GM12878 (cell line): ENCODE data around the gene FSTL4.

ENCODE experiments used
- CBX3 ChIP-seq: fragments of 200-600 bp; sonication (generic); IDR thresholded peaks from 2 replicates; pipeline ENCODE4 v1.6.1; 2016; ENCODE audit warnings: low read depth, borderline replicate concordance
- CHD4 ChIP-seq: fragments of 200-600 bp; sonication (generic); IDR thresholded peaks from 2 replicates; pipeline ENCODE4 v1.6.1; 2016; ENCODE audit warnings: mild to moderate bottlenecking
- EED ChIP-seq: sonication (generic); IDR thresholded peaks from 2 replicates; pipeline ENCODE4 v1.6.1; 2016; ENCODE audit warnings: antibody characterized with exemption, low read depth
- EGR1 ChIP-seq, 2 experiments: IDR thresholded peaks; 1 replicate in 1 of 2; 2 replicates in 1 of 2; pipeline ENCODE4 v1.6.1; 2011 to 2012; ENCODE audit warnings: low read depth in 2 of 2, low read length in 2 of 2, borderline replicate concordance in 1 of 2, mild to moderate bottlenecking in 1 of 2, moderate library complexity in 1 of 2
- EZH2 ChIP-seq: IDR thresholded peaks from 2 replicates; pipeline ENCODE4 v1.6.1; 2012; ENCODE audit warnings: low read depth, mild to moderate bottlenecking, control low read depth, inconsistent platforms, low read length, borderline replicate concordance; ENCODE audit not compliant: control insufficient read depth
- GABPA ChIP-seq: IDR thresholded peaks from 2 replicates; pipeline ENCODE4 v1.6.1; 2014; ENCODE audit warnings: antibody characterized with exemption, low read depth, mild to moderate bottlenecking, inconsistent platforms
- KDM1A ChIP-seq: fragments of 200-600 bp; sonication (generic); IDR thresholded peaks from 2 replicates; pipeline ENCODE4 v1.6.1; 2016; ENCODE audit warnings: borderline replicate concordance
- MXI1 ChIP-seq: fragments of 150-350 bp; IDR thresholded peaks from 2 replicates; pipeline ENCODE4 v1.6.1; 2011; ENCODE audit warnings: low read depth, mild to moderate bottlenecking, inconsistent platforms, low read length, improper control_type of control experiment
- MYC ChIP-seq: IDR thresholded peaks from 2 replicates; pipeline ENCODE4 v1.6.1; 2011; ENCODE audit warnings: mild to moderate bottlenecking, low read length, moderate library complexity, inconsistent platforms; ENCODE audit not compliant: insufficient read depth, insufficient replicate concordance, insufficient read length, severe bottlenecking
- YY1 ChIP-seq: IDR thresholded peaks from 2 replicates; pipeline ENCODE4 v1.6.1; 2011; ENCODE audit warnings: low read depth, mild to moderate bottlenecking, low read length
- ZBED1 ChIP-seq: IDR thresholded peaks from 2 replicates; pipeline ENCODE4 v1.6.1; 2016; ENCODE audit warnings: borderline replicate concordance
- ZNF384 ChIP-seq: IDR thresholded peaks from 2 replicates; pipeline ENCODE4 v1.6.1; 2012; ENCODE audit warnings: low read depth, mild to moderate bottlenecking, low read length, improper control_type of control experiment, borderline replicate concordance
- TF ChIP-seq, protein P1 (sequence below), 3 experiments: IDR thresholded peaks in 2 of 3; conservative IDR thresholded peaks in 1 of 3; 2 replicates each; pipeline ENCODE4 v1.5.1; 2011; ENCODE audit warnings: low read depth in 3 of 3, low read length in 3 of 3, mild to moderate bottlenecking in 3 of 3, control low read depth in 2 of 3, moderate library complexity in 2 of 3, inconsistent platforms in 1 of 3, mixed read lengths in 1 of 3; ENCODE audit not compliant: control insufficient read depth in 2 of 3, insufficient read depth in 1 of 3; ENCODE audit errors: extremely low read depth in 1 of 3
- TF ChIP-seq, protein P2 (sequence below): IDR thresholded peaks from 2 replicates; pipeline ENCODE4 v1.6.1; 2012; ENCODE audit warnings: low read length, inconsistent platforms

DNA sequence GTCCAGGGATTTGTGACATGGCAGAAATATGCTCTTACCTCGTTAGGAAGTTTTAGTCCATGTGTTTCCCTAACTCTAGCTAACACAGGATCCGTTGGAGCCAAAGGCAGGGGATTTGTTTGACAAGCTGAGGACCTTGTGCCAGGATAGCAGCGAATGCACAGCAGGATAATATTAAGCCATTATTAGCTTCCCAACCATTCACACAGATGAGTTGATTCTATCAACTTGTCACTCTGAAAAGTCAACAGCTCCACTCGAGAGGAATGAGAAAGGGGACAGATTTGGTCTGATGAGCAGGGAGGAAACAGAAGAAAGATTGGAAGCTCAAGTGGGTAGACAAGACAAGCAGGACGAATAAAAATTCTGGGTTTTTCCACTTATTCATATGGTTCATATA lies 106.2 kb downstream of the FSTL4 start:
- TF ChIP-seq MYC: no peak
- TF ChIP-seq CBX3: no peak
- TF ChIP-seq YY1: no peak
- no peak for TF ChIP-seq EZH2
- no peak for TF ChIP-seq ZBED1
- TF ChIP-seq ZNF384: no peak
- no peak for TF ChIP-seq KDM1A
- TF ChIP-seq, protein P1, sequence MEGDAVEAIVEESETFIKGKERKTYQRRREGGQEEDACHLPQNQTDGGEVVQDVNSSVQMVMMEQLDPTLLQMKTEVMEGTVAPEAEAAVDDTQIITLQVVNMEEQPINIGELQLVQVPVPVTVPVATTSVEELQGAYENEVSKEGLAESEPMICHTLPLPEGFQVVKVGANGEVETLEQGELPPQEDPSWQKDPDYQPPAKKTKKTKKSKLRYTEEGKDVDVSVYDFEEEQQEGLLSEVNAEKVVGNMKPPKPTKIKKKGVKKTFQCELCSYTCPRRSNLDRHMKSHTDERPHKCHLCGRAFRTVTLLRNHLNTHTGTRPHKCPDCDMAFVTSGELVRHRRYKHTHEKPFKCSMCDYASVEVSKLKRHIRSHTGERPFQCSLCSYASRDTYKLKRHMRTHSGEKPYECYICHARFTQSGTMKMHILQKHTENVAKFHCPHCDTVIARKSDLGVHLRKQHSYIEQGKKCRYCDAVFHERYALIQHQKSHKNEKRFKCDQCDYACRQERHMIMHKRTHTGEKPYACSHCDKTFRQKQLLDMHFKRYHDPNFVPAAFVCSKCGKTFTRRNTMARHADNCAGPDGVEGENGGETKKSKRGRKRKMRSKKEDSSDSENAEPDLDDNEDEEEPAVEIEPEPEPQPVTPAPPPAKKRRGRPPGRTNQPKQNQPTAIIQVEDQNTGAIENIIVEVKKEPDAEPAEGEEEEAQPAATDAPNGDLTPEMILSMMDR (IDR thresholded peaks at IDR 0.05 in 2 of 3, conservative IDR thresholded peaks at IDR 0.05 in 1 of 3; ENCODE audit: control insufficient read depth in 2 of 3, extremely low read depth in 1 of 3, insufficient read depth in 1 of 3, low read depth in 3 of 3, low read length in 3 of 3): no peak
- TF ChIP-seq EGR1 (IDR thresholded peaks at IDR 0.05; ENCODE audit: borderline replicate concordance in 1 of 2, low read depth in 2 of 2, low read length in 2 of 2): no peak
- no peak for TF ChIP-seq GABPA
- TF ChIP-seq EED: no peak
- TF ChIP-seq CHD4: no peak
- TF ChIP-seq MXI1: no peak
- TF ChIP-seq, protein P2, sequence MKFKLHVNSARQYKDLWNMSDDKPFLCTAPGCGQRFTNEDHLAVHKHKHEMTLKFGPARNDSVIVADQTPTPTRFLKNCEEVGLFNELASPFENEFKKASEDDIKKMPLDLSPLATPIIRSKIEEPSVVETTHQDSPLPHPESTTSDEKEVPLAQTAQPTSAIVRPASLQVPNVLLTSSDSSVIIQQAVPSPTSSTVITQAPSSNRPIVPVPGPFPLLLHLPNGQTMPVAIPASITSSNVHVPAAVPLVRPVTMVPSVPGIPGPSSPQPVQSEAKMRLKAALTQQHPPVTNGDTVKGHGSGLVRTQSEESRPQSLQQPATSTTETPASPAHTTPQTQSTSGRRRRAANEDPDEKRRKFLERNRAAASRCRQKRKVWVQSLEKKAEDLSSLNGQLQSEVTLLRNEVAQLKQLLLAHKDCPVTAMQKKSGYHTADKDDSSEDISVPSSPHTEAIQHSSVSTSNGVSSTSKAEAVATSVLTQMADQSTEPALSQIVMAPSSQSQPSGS: no peak
